GM18867 (cell line): ENCODE measurements around the gene B3GALNT2.

Experiments used
- ATAC-seq: cut with Tn5 transposase; IDR thresholded peaks from one replicate; pipeline ENCODE4 v1.9.1; 2021; ENCODE audit warnings: mild to moderate bottlenecking, moderate library complexity; ENCODE audit not compliant: unreplicated experiment

Gene B3GALNT2

GRCh38 chr1:235455823-235456222, 48.4 kb downstream of the B3GALNT2 start:
- no peak for ATAC-seq

GRCh38 chr1:235455097-235455496, 49.2 kb downstream of the B3GALNT2 start:
- ATAC-seq = no peak

GRCh38 chr1:235454021-235454420, 50.2 kb downstream of the B3GALNT2 start:
- no peak for ATAC-seq

GRCh38 chr1:235450886-235451483, 53.3 kb downstream of the B3GALNT2 start:
- no peak for ATAC-seq

- no peak for ATAC-seq
Measured at GRCh38 chr1:235450433-235450832, 53.8 kb downstream of the B3GALNT2 start.

- no peak for ATAC-seq
Measured at GRCh38 chr1:235448616-235449015, 55.6 kb downstream of the B3GALNT2 start.

GRCh38 chr1:235442788-235443429, 61.3 kb downstream of the B3GALNT2 start:
- no peak for ATAC-seq

- ATAC-seq = no peak
Measured at GRCh38 chr1:235441159-235441685, 63.0 kb downstream of the B3GALNT2 start.

GRCh38 chr1:235434001-235434400, 70.3 kb downstream of the B3GALNT2 start:
- ATAC-seq = no peak

- ATAC-seq = no peak
Measured at GRCh38 chr1:235430991-235431390, 73.3 kb downstream of the B3GALNT2 start.

- no peak for ATAC-seq
Measured at GRCh38 chr1:235429143-235429542, 75.1 kb downstream of the B3GALNT2 start.

- no peak for ATAC-seq
Measured at GRCh38 chr1:235427447-235427846, 76.8 kb downstream of the B3GALNT2 start.

GRCh38 chr1:235426680-235427079, 77.6 kb downstream of the B3GALNT2 start:
- no peak for ATAC-seq

- ATAC-seq = no peak
Measured at GRCh38 chr1:235426143-235426542, 78.1 kb downstream of the B3GALNT2 start.

GRCh38 chr1:235425357-235425756, 78.9 kb downstream of the B3GALNT2 start:
- ATAC-seq = no peak

GRCh38 chr1:235424092-235424491, 80.2 kb downstream of the B3GALNT2 start:
- no peak for ATAC-seq

GRCh38 chr1:235423214-235423652, 81.0 kb downstream of the B3GALNT2 start:
- no peak for ATAC-seq

GRCh38 chr1:235421751-235422150, 82.5 kb downstream of the B3GALNT2 start:
- ATAC-seq = no peak

GRCh38 chr1:235417086-235417697, 87.1 kb downstream of the B3GALNT2 start:
- no peak for ATAC-seq

- no peak for ATAC-seq
Measured at GRCh38 chr1:235416662-235417049, 87.6 kb downstream of the B3GALNT2 start.

- ATAC-seq = peak; percentile 80
Measured at GRCh38 chr1:235415008-235415904, 89.0 kb downstream of the B3GALNT2 start.
